Cardiac muscle cell (in vitro differentiated cells and primary cell): Measurements from ENCODE around the gene LDOC1. TPM values are rescaled to one million over a fixed set of nuclear protein-coding genes. Genes with fewer than 3 reads are reported as not detected.

ENCODE experiments used
- DNase-seq, 2 donors: peaks; one replicate each; pipeline versions ENCODE4 v3.0.0 to v3.0.0-alpha.2; 2010 to 2017; ENCODE audit warnings: low read depth in 1 of 2, low spot score in 1 of 2
- H3K27ac ChIP-seq: fragments of 200-600 bp; sonication (generic); 2 replicates; pipeline ENCODE4 v1.5.1; 2016
- H3K27me3 ChIP-seq: fragments of 200-600 bp; sonication (generic); 2 replicates; pipeline ENCODE4 v1.6.0; 2016; ENCODE audit warnings: control low read depth
- H3K36me3 ChIP-seq: fragments of 200-600 bp; sonication (generic); 2 replicates; pipeline ENCODE4 v1.5.1; 2016; ENCODE audit warnings: control low read depth
- H3K4me1 ChIP-seq: fragments of 200-600 bp; sonication (generic); 2 replicates; pipeline ENCODE4 v1.8.1; 2017; ENCODE audit warnings: low read depth, mild to moderate bottlenecking, mixed run types
- H3K4me3 ChIP-seq: fragments of 200-600 bp; sonication (generic); 2 replicates; pipeline ENCODE4 v1.5.1; 2016; ENCODE audit warnings: mild to moderate bottlenecking
- H3K9me3 ChIP-seq: fragments of 200-600 bp; sonication (generic); 2 replicates; pipeline ENCODE4 v1.5.1; 2017; ENCODE audit warnings: low read depth, mild to moderate bottlenecking, control low read depth
- polyA plus RNA-seq: library from polyadenylated mRNA; unstranded; fragments of >200 nt; fragmentation: Nextera tagmentation; extraction: Ambion mirVana; gene quantifications from 2 replicates; pipeline ENCODE4 v1.2.1, GENCODE V29; 2016
- total RNA-seq: library from RNA; depleted of rRNA; stranded (reverse); fragments of >200 nt; gene quantifications from 2 replicates; pipeline ENCODE4 v1.2.3, GENCODE V29; 2016
- TF ChIP-seq, protein P1 (sequence below): IDR thresholded peaks from 2 replicates; pipeline ENCODE4 v1.5.1; 2012; ENCODE audit warnings: low read depth, mild to moderate bottlenecking, low read length

LDOC1 gene
- total and polyA plus RNA-seq, 2 experiments from 2014 or later: 18.8 to 108 TPM

DNA sequence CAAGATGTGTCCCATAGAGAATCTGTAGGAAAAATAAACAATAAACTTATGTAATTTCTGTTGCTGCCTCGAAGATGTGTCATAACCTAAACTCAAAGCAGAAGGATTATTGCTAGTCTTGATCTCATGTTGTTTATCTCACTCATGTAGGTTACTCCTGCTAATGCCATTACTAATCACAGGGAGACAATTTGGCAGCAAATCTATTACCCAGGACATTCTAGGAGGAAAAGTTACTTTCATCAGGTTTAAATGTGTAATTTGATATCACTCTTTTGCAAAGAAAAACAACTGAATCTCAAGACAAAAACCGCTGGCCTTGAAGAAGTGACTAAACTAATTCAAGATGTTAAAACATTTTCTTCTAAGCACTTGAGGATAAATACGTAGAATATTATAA is 34.0 kb downstream of the LDOC1 start:
- Histone ChIP-seq H3K4me3 (no peak overlapping the region), H3K27ac (no peak overlapping the region), H3K4me1 (no peaks in the 10 kb centered on the region), H3K36me3 (no peaks in the 10 kb centered on the region), H3K9me3 (no peaks in the 10 kb centered on the region), H3K27me3 (no peaks in the 10 kb centered on the region)
- no peak for DNase-seq
- TF ChIP-seq, protein P1, sequence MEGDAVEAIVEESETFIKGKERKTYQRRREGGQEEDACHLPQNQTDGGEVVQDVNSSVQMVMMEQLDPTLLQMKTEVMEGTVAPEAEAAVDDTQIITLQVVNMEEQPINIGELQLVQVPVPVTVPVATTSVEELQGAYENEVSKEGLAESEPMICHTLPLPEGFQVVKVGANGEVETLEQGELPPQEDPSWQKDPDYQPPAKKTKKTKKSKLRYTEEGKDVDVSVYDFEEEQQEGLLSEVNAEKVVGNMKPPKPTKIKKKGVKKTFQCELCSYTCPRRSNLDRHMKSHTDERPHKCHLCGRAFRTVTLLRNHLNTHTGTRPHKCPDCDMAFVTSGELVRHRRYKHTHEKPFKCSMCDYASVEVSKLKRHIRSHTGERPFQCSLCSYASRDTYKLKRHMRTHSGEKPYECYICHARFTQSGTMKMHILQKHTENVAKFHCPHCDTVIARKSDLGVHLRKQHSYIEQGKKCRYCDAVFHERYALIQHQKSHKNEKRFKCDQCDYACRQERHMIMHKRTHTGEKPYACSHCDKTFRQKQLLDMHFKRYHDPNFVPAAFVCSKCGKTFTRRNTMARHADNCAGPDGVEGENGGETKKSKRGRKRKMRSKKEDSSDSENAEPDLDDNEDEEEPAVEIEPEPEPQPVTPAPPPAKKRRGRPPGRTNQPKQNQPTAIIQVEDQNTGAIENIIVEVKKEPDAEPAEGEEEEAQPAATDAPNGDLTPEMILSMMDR: no peak

DNA sequence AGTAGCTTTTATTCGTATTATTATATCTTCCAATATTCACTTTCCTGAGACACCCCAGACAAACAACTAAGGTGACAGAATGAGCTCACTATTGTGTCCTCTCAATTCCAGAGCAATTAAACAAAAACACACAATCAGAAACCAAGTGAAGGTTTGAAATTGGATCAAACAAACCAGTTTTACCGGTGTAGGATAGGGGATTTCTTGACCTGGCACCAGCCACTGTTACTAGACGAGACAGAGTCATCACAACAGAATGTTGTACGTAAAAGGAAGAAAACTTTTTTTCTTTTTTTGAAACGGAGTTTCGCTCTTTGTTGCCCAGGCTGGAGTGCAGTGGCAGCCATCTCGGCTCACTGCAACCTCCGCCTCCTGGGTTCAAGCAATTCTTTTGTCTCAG is 43.7 kb downstream of the LDOC1 start:
- H3K27ac ChIP-seq: no peak overlapping the region
- DNase-seq: no peak
- TF ChIP-seq, protein P1: no peak

DNA sequence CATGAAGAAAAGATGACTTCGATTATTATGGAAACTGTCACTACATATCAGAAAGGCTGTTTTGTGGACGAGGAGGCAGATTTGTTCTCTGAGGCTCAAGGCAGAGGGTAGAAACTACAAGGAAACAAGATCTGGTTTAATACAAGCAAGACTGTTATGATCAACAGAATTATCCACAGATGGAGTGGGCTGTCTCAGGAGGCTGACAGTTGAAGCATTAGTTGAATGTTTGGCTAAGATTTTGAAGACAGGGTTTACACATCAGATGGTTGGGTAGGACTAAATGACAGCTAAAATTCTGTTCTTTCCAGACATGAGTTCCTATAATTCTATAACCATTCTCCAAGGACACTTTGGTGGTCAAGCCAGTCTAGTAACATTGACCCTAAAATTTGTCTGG is 49.8 kb downstream of the LDOC1 start:
- Histone ChIP-seq H3K27ac (no peak overlapping the region), H3K4me3 (no peak overlapping the region), H3K27me3 (no peaks in the 10 kb centered on the region), H3K4me1 (no peaks in the 10 kb centered on the region), H3K36me3 (no peaks in the 10 kb centered on the region), H3K9me3 (no peaks in the 10 kb centered on the region)
- TF ChIP-seq, protein P1: no peak
- DNase-seq: no peak

More for the DNA sequence above, 43.7 kb downstream of the LDOC1 start:
- Histone ChIP-seq H3K4me1 (no peaks in the 10 kb centered on the region), H3K9me3 (no peaks in the 10 kb centered on the region), H3K36me3 (no peaks in the 10 kb centered on the region), H3K4me3 (no peak overlapping the region), H3K27me3 (no peaks in the 10 kb centered on the region)

Other genes starting within 250 kb of the LDOC1 start
- gene SPANXB1, start 174.5 kb downstream of the LDOC1 start, total RNA-seq: not detected in 2 replicates
- not detected in 2 replicates for gene SPANXB1, start 174.5 kb downstream of the LDOC1 start, polyA plus RNA-seq
- gene SPANXC, start 65.4 kb upstream of the LDOC1 start, total RNA-seq: not detected in 2 replicates
- not detected in 2 replicates for gene SPANXC, start 65.4 kb upstream of the LDOC1 start, polyA plus RNA-seq